Spleen (tissue), 11 donors: ENCODE results near the gene SUDS3. TPM values are rescaled to one million over a fixed set of nuclear protein-coding genes. Genes with fewer than 3 reads are reported as not detected.

Source experiments
- DNase-seq: peaks from one replicate; pipeline ENCODE4 v3.0.0-alpha.2; 2020
- H3K27ac ChIP-seq, 8 donors: fragments of 200-600 bp; sonication (generic) in 7 of 8; 1 replicate in 4 of 8; 2 replicates in 4 of 8; pipeline versions ENCODE4 v1.5.0 to v1.8.0; 2016 to 2021; ENCODE audit warnings: inconsistent platforms in 4 of 8, mild to moderate bottlenecking in 4 of 8, moderate library complexity in 1 of 8
- H3K27me3 ChIP-seq, 7 donors: fragments of 200-600 bp; sonication (generic) in 6 of 7; replicated peaks in 1 of 7; 1 replicate in 4 of 7; 2 replicates in 3 of 7; pipeline versions ENCODE4 v1.5.0 to v1.8.0; 2016 to 2021; ENCODE audit warnings: inconsistent platforms in 3 of 7, mild to moderate bottlenecking in 1 of 7
- H3K36me3 ChIP-seq, 6 donors: fragments of 200-600 bp; sonication (generic) in 5 of 6; 1 replicate in 4 of 6; 2 replicates in 2 of 6; pipeline versions ENCODE4 v1.5.0 to v1.8.0; 2016 to 2021; ENCODE audit warnings: inconsistent platforms in 2 of 6
- H3K4me1 ChIP-seq, 6 donors: fragments of 200-600 bp; sonication (generic) in 5 of 6; 1 replicate in 3 of 6; 2 replicates in 3 of 6; pipeline versions ENCODE4 v1.5.0 to v1.8.0; 2016 to 2021; ENCODE audit warnings: inconsistent platforms in 3 of 6
- H3K4me3 ChIP-seq, 8 donors: fragments of 200-600 bp; sonication (generic) in 7 of 8; 1 replicate in 4 of 8; 2 replicates in 4 of 8; pipeline versions ENCODE4 v1.5.0 to v1.8.0; 2016 to 2021; ENCODE audit warnings: inconsistent platforms in 4 of 8, mild to moderate bottlenecking in 4 of 8, moderate library complexity in 2 of 8
- H3K9me3 ChIP-seq, 8 donors: fragments of 200-600 bp; sonication (generic) in 7 of 8; 1 replicate in 4 of 8; 2 replicates in 4 of 8; pipeline versions ENCODE4 v1.5.0 to v1.8.0; 2016 to 2021; ENCODE audit warnings: inconsistent platforms in 4 of 8
- CTCF ChIP-seq, 11 experiments: fragments of 200-600 bp in 7 of 11; fragments of 450-650 bp in 4 of 11; sonication (generic) in 4 of 11; IDR thresholded peaks in 8 of 11; conservative IDR thresholded peaks in 3 of 11; 1 replicate in 7 of 11; 2 replicates in 4 of 11; pipeline versions ENCODE4 v1.4.0 to v1.8.0; 2016 to 2021; ENCODE audit warnings: antibody characterized with exemption in 11 of 11, inconsistent platforms in 4 of 11, mild to moderate bottlenecking in 1 of 11
- POLR2A ChIP-seq, 3 donors: fragments of 450-650 bp; IDR thresholded peaks; one replicate each; pipeline ENCODE4 v1.5.1; 2017; ENCODE audit warnings: antibody characterized with exemption in 3 of 3, mild to moderate bottlenecking in 1 of 3
- POLR2AphosphoS5 ChIP-seq, 3 donors: sonication (generic); formaldehyde crosslinking; IDR thresholded peaks; one replicate each; pipeline ENCODE4 v1.5.1; 2017; ENCODE audit warnings: antibody characterized with exemption in 3 of 3
- WGBS, 5 donors: extraction: QIAGEN DNeasy Blood & Tissue Kit in 3 of 5; methylation state at CpG; one replicate each; pipeline versions ENCODE4 v1.1.5 to v1.1.7; 2013 to 2018; 5-methylcytosine and 5-hydroxymethylcytosine counted together
- intact Hi-C: fragments of 100-400 bp; cut with DNase I; formaldehyde crosslinking; loops from one replicate; pipeline ENCODE4 v1.15.0; 2023; ENCODE audit warnings: low total_unique reads
- polyA plus RNA-seq, 3 donors: library from polyadenylated mRNA; stranded (reverse); fragments of 200-250 nt; gene quantifications; one replicate each; pipeline ENCODE4 v1.2.1, GENCODE V29; 2013
- total RNA-seq, 7 donors: library from RNA; depleted of rRNA in 3 of 7; stranded (reverse); fragments of >200 nt in 3 of 7; fragmentation: NEBNext Ultra II Directional in 4 of 7; extraction: Animal tissue kit (Norgen Biotek cat#: 25700) in 4 of 7; gene quantifications; one replicate each; pipeline versions ENCODE4 v1.1.0 to v1.2.1, GENCODE V29; 2016 to 2021
- donor health status: healthy with polysubstance abuse.
- donor health status: DM: no; HTN: no; CAD: no; lungs with moderate emphysema.
- donor health status: DM: no; HTN: no; CAD: no.
- donor health status: Bipolar disorder and iron deficiency.
- donor health status: healthy.
- donor health status: DM: no; HTN: no; CAD: no.
- donor health status: DM: yes; HTN: yes; CAD: no.

SUDS3 gene
- total and polyA plus RNA-seq, 10 donors = 8.3 to 90.9 (median 28.3) TPM

- Histone ChIP-seq H3K9me3 (no peaks in the 10 kb centered on the region), H3K36me3 (peaks cover 0 to 6% (median 0%) of the 10 kb centered on the region in 6 donors), H3K4me3 (no peak overlapping the region), H3K4me1 (peaks cover 2 to 66% (median 22%) of the 10 kb centered on the region in 6 donors), H3K27ac (peak overlapping the region in 1 of 8 donors; percentile 15), H3K27me3 (no peaks in the 10 kb centered on the region)
- TF ChIP-seq POLR2AphosphoS5 (IDR thresholded peaks at IDR 0.05) (no peak), POLR2A (IDR thresholded peaks at IDR 0.05) (no peak), CTCF (IDR thresholded peaks at IDR 0.05 in 8 of 11, conservative IDR thresholded peaks at IDR 0.05 in 3 of 11) (no peak)
- DNase-seq = no peak
- 61 to 81% (median 68%) methylated on average over 4 of the region's 4 CpGs for WGBS, 5 donors
- intact Hi-C loops = no loop called here
Measured at GRCh38 chr12:118334939-118335567, 41.3 kb upstream of the SUDS3 start.

GRCh38 chr12:118336123-118336522, 40.2 kb upstream of the SUDS3 start:
- Histone ChIP-seq H3K4me1 (peaks cover 0 to 64% (median 12%) of the 10 kb centered on the region in 6 donors), H3K9me3 (no peaks in the 10 kb centered on the region), H3K27ac (no peak overlapping the region), H3K27me3 (no peaks in the 10 kb centered on the region), H3K36me3 (peaks cover 0 to 6% (median 0%) of the 10 kb centered on the region in 6 donors), H3K4me3 (no peak overlapping the region)
- intact Hi-C loops = no loop called here
- 87 to 96% (median 89%) methylated on average over 2 of the region's 2 CpGs for WGBS, 5 donors
- DNase-seq = no peak
- TF ChIP-seq POLR2AphosphoS5 (IDR thresholded peaks at IDR 0.05) (no peak), POLR2A (IDR thresholded peaks at IDR 0.05) (no peak), CTCF (IDR thresholded peaks at IDR 0.05 in 8 of 11, conservative IDR thresholded peaks at IDR 0.05 in 3 of 11) (no peak)

- Histone ChIP-seq H3K9me3 (no peaks in the 10 kb centered on the region), H3K27me3 (no peaks in the 10 kb centered on the region), H3K36me3 (peaks cover 0 to 6% (median 0%) of the 10 kb centered on the region in 6 donors), H3K4me1 (peaks cover 0 to 62% (median 9%) of the 10 kb centered on the region in 6 donors), H3K4me3 (no peak overlapping the region), H3K27ac (no peak overlapping the region)
- no peak for TF ChIP-seq POLR2AphosphoS5 (IDR thresholded peaks at IDR 0.05)
- TF ChIP-seq CTCF (IDR thresholded peaks at IDR 0.05 in 8 of 11, conservative IDR thresholded peaks at IDR 0.05 in 3 of 11) = no peak
- TF ChIP-seq POLR2A (IDR thresholded peaks at IDR 0.05) = no peak
- intact Hi-C loops = no loop called here
- no peak for DNase-seq
- WGBS, 5 donors = 83 to 92% (median 88%) methylated on average over 6 of the region's 6 CpGs
Measured at GRCh38 chr12:118337194-118337838, 39.0 kb upstream of the SUDS3 start.

- intact Hi-C loops = no loop called here
- Histone ChIP-seq H3K4me1 (peaks cover 1 to 78% (median 28%) of the 10 kb centered on the region in 6 donors), H3K27ac (no peak overlapping the region), H3K36me3 (no peaks in the 10 kb centered on the region), H3K9me3 (no peaks in the 10 kb centered on the region), H3K27me3 (no peaks in the 10 kb centered on the region), H3K4me3 (no peak overlapping the region)
- no peak for TF ChIP-seq CTCF (IDR thresholded peaks at IDR 0.05 in 8 of 11, conservative IDR thresholded peaks at IDR 0.05 in 3 of 11)
- TF ChIP-seq POLR2AphosphoS5 (IDR thresholded peaks at IDR 0.05) = no peak
- TF ChIP-seq POLR2A (IDR thresholded peaks at IDR 0.05) = no peak
- WGBS, 5 donors = 44 to 55% (median 48%) methylated on average over 2 of the region's 2 CpGs
- DNase-seq = no peak
Measured at GRCh38 chr12:118342090-118342489, 34.3 kb upstream of the SUDS3 start.
